Endothelial cell of umbilical vein (primary cell): ENCODE results near the gene CLNK. TPM values are rescaled to one million over a fixed set of nuclear protein-coding genes. Genes with fewer than 3 reads are reported as not detected.

Source experiments
- BruUV-seq: library from RNA; stranded (reverse); fragments of 400-500 nt; replicated peaks from 2 replicates; lab custom pipeline; 2021; lab: Mats Ljungman, UMichigan
- CTCF ChIA-PET: fragments of 300-600, 350-600 bp; sonication (Branson Sonifier 250); formaldehyde crosslinking; loops from one replicate; lab custom pipeline; 2021; ENCODE audit warnings: antibody characterized with exemption, inconsistent platforms; lab: Charles Lee
- POLR2A ChIA-PET: fragments of 300-600, 350-600 bp; sonication (Branson Sonifier 250); formaldehyde crosslinking; loops from one replicate; lab custom pipeline; 2021; ENCODE audit warnings: antibody characterized with exemption, inconsistent platforms; lab: Charles Lee
- DNase-seq: peaks from one replicate; pipeline ENCODE4 v3.0.0-alpha.2; 2011; ENCODE audit warnings: low read depth, low spot score
- FAIRE-seq: peaks from 2 replicates; lab custom pipeline; 2011; peaks lifted over from hg19 to GRCh38; lab: Jason Lieb, UNC
- H2AFZ ChIP-seq: 2 replicates; pipeline ENCODE4 v1.6.0; 2012; ENCODE audit warnings: low read depth, low read length, control low read depth, inconsistent platforms
- H3K27ac ChIP-seq: 2 replicates; pipeline ENCODE4 v1.5.1; 2011; ENCODE audit warnings: low read depth, mild to moderate bottlenecking, control low read depth, low read length, moderate library complexity; ENCODE audit not compliant: insufficient read depth
- H3K27me3 ChIP-seq, 2 experiments: 2 replicates each; pipeline versions ENCODE4 v1.6.0 to v1.6.1; 2011; ENCODE audit warnings: low read length in 2 of 2, mixed read lengths in 1 of 2; ENCODE audit not compliant: control insufficient read depth in 2 of 2, insufficient read depth in 2 of 2
- H3K36me3 ChIP-seq, 2 experiments: 2 replicates in 1 of 2; 3 replicates in 1 of 2; pipeline ENCODE4 v1.5.1; 2011; ENCODE audit warnings: low read length in 2 of 2, mild to moderate bottlenecking in 1 of 2, moderate library complexity in 1 of 2; ENCODE audit not compliant: control insufficient read depth in 2 of 2, insufficient read depth in 2 of 2; ENCODE audit errors: extremely low read depth in 1 of 2
- H3K4me1 ChIP-seq: 3 replicates; pipeline ENCODE4 v1.5.1; 2011; ENCODE audit warnings: mild to moderate bottlenecking, low read length; ENCODE audit not compliant: control insufficient read depth, insufficient read depth; ENCODE audit errors: extremely low read depth
- H3K4me2 ChIP-seq: 2 replicates; pipeline ENCODE4 v1.6.1; 2011; ENCODE audit warnings: low read length, control low read depth, mixed read lengths; ENCODE audit not compliant: insufficient read depth
- H3K4me3 ChIP-seq, 3 experiments: fragments of 200-600 bp in 1 of 3; sonication (generic), shearing (Covaris generic) in 1 of 3; replicated peaks in 1 of 3; 2 replicates each; pipeline ENCODE4 v1.5.1; 2011 to 2016; ENCODE audit warnings: control low read depth in 3 of 3, low read length in 3 of 3, mild to moderate bottlenecking in 2 of 3, inconsistent platforms in 1 of 3, low read depth in 1 of 3, moderate library complexity in 1 of 3; ENCODE audit not compliant: insufficient read depth in 1 of 3
- H3K79me2 ChIP-seq: 2 replicates; pipeline ENCODE4 v1.6.0; 2012; ENCODE audit warnings: low read length, inconsistent platforms; ENCODE audit not compliant: control insufficient read depth, insufficient read depth
- H3K9ac ChIP-seq: replicated peaks from 2 replicates; pipeline ENCODE3; 2011; ENCODE audit warnings: low read length, control low read depth; ENCODE audit not compliant: insufficient read depth; ENCODE audit errors: extremely low read depth
- H3K9me1 ChIP-seq: replicated peaks from 3 replicates; pipeline ENCODE4 v1.6.0; 2011; ENCODE audit warnings: mild to moderate bottlenecking, low read length; ENCODE audit not compliant: control insufficient read depth, insufficient read depth; ENCODE audit errors: extremely low read depth
- H3K9me3 ChIP-seq: replicated peaks from 2 replicates; pipeline ENCODE4 v1.5.1; 2012; ENCODE audit warnings: low read length, inconsistent platforms; ENCODE audit not compliant: control insufficient read depth, insufficient read depth
- H4K20me1 ChIP-seq: replicated peaks from 2 replicates; pipeline ENCODE3; 2011; ENCODE audit warnings: mild to moderate bottlenecking, low read length; ENCODE audit not compliant: control insufficient read depth, insufficient read depth; ENCODE audit errors: extremely low read depth
- EZH2 ChIP-seq: IDR thresholded peaks from 2 replicates; pipeline ENCODE4 v1.6.1; 2012; ENCODE audit warnings: borderline replicate concordance, low read depth, mild to moderate bottlenecking, moderate library complexity, low read length, inconsistent platforms; ENCODE audit not compliant: severe bottlenecking
- FOS ChIP-seq: IDR thresholded peaks from 2 replicates; pipeline ENCODE4 v1.6.1; 2011; ENCODE audit warnings: mild to moderate bottlenecking, low read length, moderate library complexity, borderline replicate concordance; ENCODE audit not compliant: insufficient read depth
- GATA2 ChIP-seq: IDR thresholded peaks from 2 replicates; pipeline ENCODE4 v1.7.0; 2011; ENCODE audit warnings: low read depth, mild to moderate bottlenecking, moderate library complexity, mixed read lengths, low read length; ENCODE audit not compliant: insufficient read length, insufficient read depth
- JUN ChIP-seq: IDR thresholded peaks from 2 replicates; pipeline ENCODE4 v1.6.1; 2011; ENCODE audit warnings: borderline replicate concordance, low read depth; ENCODE audit not compliant: insufficient read length, insufficient read depth
- MYC ChIP-seq: IDR thresholded peaks from one replicate; pipeline ENCODE4 v1.6.1; 2011; ENCODE audit warnings: mild to moderate bottlenecking, low read depth, low read length
- POLR2A ChIP-seq: IDR thresholded peaks from 2 replicates; pipeline ENCODE4 v1.6.1; 2012; ENCODE audit warnings: low read depth, mild to moderate bottlenecking, control low read depth, low read length
- POLR2AphosphoS5 ChIP-seq: IDR thresholded peaks from 2 replicates; pipeline ENCODE4 v1.6.1; 2012; ENCODE audit warnings: low read depth, mild to moderate bottlenecking, control low read depth, low read length, moderate library complexity; ENCODE audit not compliant: insufficient read depth
- dilution Hi-C: fragments of 300-500 bp; cut with MboI; formaldehyde crosslinking; loops from one replicate; pipeline ENCODE4 v1.15.0; 2019; ENCODE audit warnings: low sequenced_read_pairs; ENCODE audit not compliant: extremely low pct_ligation_motif_present
- intact Hi-C: fragments of 100-400 bp; cut with micrococcal nuclease; formaldehyde crosslinking; loops from one replicate; pipeline ENCODE4 v1.10.0; 2022
- polyA plus RNA-seq, 4 experiments: library from polyadenylated mRNA; depleted of rRNA in 3 of 4; stranded (reverse) in 3 of 4; unstranded in 1 of 4; fragments of >200 nt; gene quantifications; 2 replicates each; pipeline versions ENCODE4 v1.2.1 to v1.2.3, GENCODE V29; 2011 to 2012; ENCODE audit warnings: missing spikeins in 1 of 4
- total RNA-seq: library from RNA; stranded (reverse); gene quantifications from 2 replicates; pipeline ENCODE4 v1.2.3, GENCODE V29; 2021
- TF ChIP-seq, protein P1 (sequence below): IDR thresholded peaks from 2 replicates; pipeline ENCODE4 v1.6.1; 2011; ENCODE audit not compliant: insufficient read depth, insufficient read length
- TF ChIP-seq, protein P2 (sequence below), 2 donors: IDR thresholded peaks; 1 replicate in 1 of 2; 2 replicates in 1 of 2; pipeline ENCODE4 v1.5.1; 2011; ENCODE audit warnings: low read length in 2 of 2, mild to moderate bottlenecking in 2 of 2, moderate library complexity in 2 of 2, control low read depth in 1 of 2, inconsistent platforms in 1 of 2, low read depth in 1 of 2; ENCODE audit not compliant: insufficient read depth in 1 of 2; ENCODE audit errors: extremely low read depth in 1 of 2

CLNK gene
- total and polyA plus RNA-seq, 2 donors (not counting 3 experiments of a cell fraction or from before 2014, with no cell fraction given) = not detected

DNA sequence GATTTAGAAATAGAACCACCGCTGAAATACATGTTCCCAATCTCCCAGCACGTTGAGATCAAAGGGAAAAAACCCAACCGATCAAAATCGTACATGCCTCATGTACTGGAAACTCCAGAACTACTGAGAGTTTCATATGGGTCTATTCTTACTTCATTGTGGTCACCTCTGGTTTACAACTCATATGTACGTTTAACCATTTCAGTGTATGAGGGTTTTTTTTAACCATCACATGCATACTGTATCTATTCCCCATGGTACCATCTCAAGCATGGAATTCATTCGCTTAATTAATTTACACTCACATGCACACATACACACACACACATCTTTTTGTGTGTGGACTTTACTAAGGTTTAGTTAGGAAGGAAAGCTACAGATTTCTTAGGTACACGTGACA is 46.0 kb upstream of the CLNK start:
- no peak overlapping the region for H3K4me2 ChIP-seq
- CTCF ChIA-PET = no interaction called here
- H3K9me3 ChIP-seq = no peaks in the 10 kb centered on the region
- no peak for FAIRE-seq
- H3K36me3 ChIP-seq = no peaks in the 10 kb centered on the region
- no peak for DNase-seq
- no peak overlapping the region for H3K4me3 ChIP-seq
- no peaks in the 10 kb centered on the region for H3K4me1 ChIP-seq
- TF ChIP-seq JUN (no peak), POLR2A (no peak), MYC (no peak), EZH2 (no peak), FOS (no peak), GATA2 (no peak), POLR2AphosphoS5 (no peak)
- TF ChIP-seq, protein P1, sequence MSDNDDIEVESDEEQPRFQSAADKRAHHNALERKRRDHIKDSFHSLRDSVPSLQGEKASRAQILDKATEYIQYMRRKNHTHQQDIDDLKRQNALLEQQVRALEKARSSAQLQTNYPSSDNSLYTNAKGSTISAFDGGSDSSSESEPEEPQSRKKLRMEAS = no peak
- TF ChIP-seq, protein P2, sequence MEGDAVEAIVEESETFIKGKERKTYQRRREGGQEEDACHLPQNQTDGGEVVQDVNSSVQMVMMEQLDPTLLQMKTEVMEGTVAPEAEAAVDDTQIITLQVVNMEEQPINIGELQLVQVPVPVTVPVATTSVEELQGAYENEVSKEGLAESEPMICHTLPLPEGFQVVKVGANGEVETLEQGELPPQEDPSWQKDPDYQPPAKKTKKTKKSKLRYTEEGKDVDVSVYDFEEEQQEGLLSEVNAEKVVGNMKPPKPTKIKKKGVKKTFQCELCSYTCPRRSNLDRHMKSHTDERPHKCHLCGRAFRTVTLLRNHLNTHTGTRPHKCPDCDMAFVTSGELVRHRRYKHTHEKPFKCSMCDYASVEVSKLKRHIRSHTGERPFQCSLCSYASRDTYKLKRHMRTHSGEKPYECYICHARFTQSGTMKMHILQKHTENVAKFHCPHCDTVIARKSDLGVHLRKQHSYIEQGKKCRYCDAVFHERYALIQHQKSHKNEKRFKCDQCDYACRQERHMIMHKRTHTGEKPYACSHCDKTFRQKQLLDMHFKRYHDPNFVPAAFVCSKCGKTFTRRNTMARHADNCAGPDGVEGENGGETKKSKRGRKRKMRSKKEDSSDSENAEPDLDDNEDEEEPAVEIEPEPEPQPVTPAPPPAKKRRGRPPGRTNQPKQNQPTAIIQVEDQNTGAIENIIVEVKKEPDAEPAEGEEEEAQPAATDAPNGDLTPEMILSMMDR (IDR thresholded peaks at IDR 0.05; ENCODE audit: extremely low read depth in 1 of 2, insufficient read depth in 1 of 2, low read depth in 1 of 2, low read length in 2 of 2) = no peak
- POLR2A ChIA-PET = no interaction called here
- no peak overlapping the region for H3K9ac ChIP-seq
- H3K9me1 ChIP-seq = no peaks in the 10 kb centered on the region
- intact Hi-C loops (no loop called here), dilution Hi-C loops (no loop called here)
- H2AFZ ChIP-seq = no peak overlapping the region
- H3K27me3 ChIP-seq = no peaks in the 10 kb centered on the region
- H3K27ac ChIP-seq = no peak overlapping the region
- H4K20me1 ChIP-seq = no peaks in the 10 kb centered on the region
- no TSS peak for BruUV-seq
- H3K79me2 ChIP-seq = no peaks in the 10 kb centered on the region
